HEK293 (cell line): ENCODE results near the gene KRT222.

ENCODE experiments used
- ZBTB10 ChIP-seq: fragments of 450-650 bp; formaldehyde crosslinking; IDR thresholded peaks from 2 replicates; pipeline ENCODE4 v1.5.1; 2016; ENCODE audit warnings: missing biosample characterization, missing genetic modification characterization
- ZNF777 ChIP-seq: fragments of 450-650 bp; formaldehyde crosslinking; IDR thresholded peaks from 2 replicates; pipeline ENCODE4 v1.5.1; 2017; ENCODE audit warnings: missing biosample characterization, missing genetic modification characterization, borderline replicate concordance

- TF ChIP-seq ZNF777 (tag by site-specific recombination) = no peak
- TF ChIP-seq ZBTB10 (tag by site-specific recombination) = no peak
These were observed 1.7 kb downstream of the KRT222 start for GRCh38 chr17:40663252-40663651.
